ENCODE measurements around the gene EIF3A.

The EIF3A gene

DNA sequence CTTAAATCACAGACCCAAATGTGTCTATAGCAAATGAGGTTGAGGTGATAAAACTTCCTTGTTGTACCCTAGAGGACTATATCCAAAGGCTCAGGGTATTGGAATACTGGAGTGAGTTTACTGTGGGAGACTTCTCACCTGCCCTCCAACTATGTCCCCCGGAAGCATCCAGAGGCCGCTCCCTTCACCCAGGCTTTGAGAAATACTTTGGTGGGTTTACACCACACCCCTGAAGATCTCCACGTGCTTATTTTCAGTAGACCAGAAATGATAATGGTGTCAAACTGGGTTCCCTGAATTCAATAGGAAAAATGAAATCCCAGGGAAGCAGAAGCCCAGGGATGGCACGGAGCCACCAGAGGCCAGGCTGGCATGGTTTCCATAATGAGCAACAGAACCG lies 82.4 kb downstream of the EIF3A start:
- no peak for DNase-seq

DNA sequence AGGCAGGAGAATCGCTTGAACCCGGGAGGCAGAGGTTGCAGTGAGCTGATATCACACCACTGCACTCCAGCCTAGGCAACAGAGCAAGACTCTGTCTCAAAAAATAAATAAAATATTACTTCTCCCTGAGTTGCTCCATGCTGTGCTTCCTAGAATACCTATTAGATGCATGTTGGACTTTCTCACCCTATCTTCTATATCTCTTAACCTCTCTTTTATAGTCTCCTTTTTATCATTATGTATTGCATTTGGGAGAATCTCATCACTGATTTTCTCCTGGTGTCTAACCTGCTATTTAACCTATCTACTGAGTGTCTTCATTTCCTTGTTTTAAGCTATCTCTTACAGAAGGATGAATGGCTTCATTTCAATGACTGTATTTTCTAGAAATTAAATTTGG lies 83.2 kb downstream of the EIF3A start:
- no peak for DNase-seq

DNA sequence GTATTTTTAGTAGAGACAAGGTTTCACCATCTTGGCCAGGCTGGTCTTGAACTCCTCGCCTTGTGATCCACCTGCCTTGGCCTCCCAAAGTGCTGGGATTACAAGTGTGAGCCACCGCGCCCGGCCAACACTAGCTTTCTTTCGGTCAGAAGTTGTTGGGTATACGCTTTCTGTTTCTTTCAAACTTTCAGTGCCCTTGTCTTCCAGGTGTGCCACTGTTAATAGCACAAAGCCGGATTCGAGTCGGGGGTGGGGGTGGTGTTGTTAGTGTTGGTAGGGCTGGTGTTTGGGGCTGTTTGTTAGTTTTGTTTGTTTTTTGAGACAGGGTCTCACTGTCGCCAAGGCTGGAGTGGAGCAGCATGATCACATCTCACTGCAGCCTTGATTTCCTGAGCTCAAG lies 84.9 kb downstream of the EIF3A start:
- DNase-seq = no peak

DNA sequence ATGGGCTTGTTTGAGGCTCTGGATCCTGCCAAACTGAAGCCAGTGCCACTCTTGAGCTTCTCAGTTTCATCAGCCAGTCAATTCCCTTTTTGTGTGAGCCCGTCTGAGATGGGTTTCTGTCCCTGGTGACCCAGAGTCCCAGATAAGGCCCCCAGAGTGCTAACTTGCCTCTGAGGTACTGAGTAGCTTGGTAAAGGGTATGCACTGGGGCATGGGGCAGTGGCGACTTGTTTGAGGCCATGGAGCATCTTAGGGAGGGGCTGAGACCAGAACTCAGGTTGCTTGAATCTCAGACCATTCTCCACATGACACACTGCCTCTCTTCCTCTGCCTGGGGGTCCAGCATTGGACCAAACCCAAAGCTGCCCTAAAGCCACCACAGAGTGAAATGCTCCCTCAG lies 86.3 kb downstream of the EIF3A start:
- no peak for DNase-seq

GRCh38 chr10:118993214-118993613 lies 87.4 kb downstream of the EIF3A start:
- no peak for DNase-seq

- no peak for DNase-seq
These were observed 88.1 kb downstream of the EIF3A start for GRCh38 chr10:118992496-118992895.

GRCh38 chr10:118990326-118990725 lies 90.3 kb downstream of the EIF3A start:
- DNase-seq = peak; percentile 85

GRCh38 chr10:118986815-118987790 lies 93.5 kb downstream of the EIF3A start:
- no peak for DNase-seq

GRCh38 chr10:118985576-118985975 lies 95.0 kb downstream of the EIF3A start:
- DNase-seq = no peak

All from NCI-H748 treated with DMSO at 0.1 percent for 48 hours (cell line).